Measurements from ENCODE around the gene DAPP1. TPM values are rescaled to one million over a fixed set of nuclear protein-coding genes. Genes with fewer than 3 reads are reported as not detected.

The DAPP1 gene
- total RNA-seq, 2 donors from 2014 or later, result 24.5 to 50.4 TPM

GRCh38 chr4:99915449-99915848, 98.8 kb downstream of the DAPP1 start:
- Mint-ChIP-seq H3K4me1 (peaks cover 15% of the 10 kb centered on the region), H3K27me3 (no peaks in the 10 kb centered on the region), H3K4me3 (no peak overlapping the region), H3K36me3 (ENCODE audit: low read depth) (peaks cover 8% of the 10 kb centered on the region), H3K27ac (peak overlapping the region; percentile 75)
- no peaks in the 10 kb centered on the region for H3K9me3 ChIP-seq (ENCODE audit: control insufficient read depth, low read length, poor library complexity, severe bottlenecking)
- peak; percentile 53 for ATAC-seq
- no peak for DNase-seq

GRCh38 chr4:99917575-99917974, 100.9 kb downstream of the DAPP1 start:
- no peaks in the 10 kb centered on the region for H3K9me3 ChIP-seq (ENCODE audit: control insufficient read depth, low read length, poor library complexity, severe bottlenecking)
- no peaks in the 10 kb centered on the region for H3K27me3 Mint-ChIP-seq
- peaks cover 8% of the 10 kb centered on the region for H3K36me3 Mint-ChIP-seq (ENCODE audit: low read depth)
- no peak for DNase-seq
- H3K4me1 Mint-ChIP-seq, result peaks cover 15% of the 10 kb centered on the region
- ATAC-seq, result no peak
- H3K4me3 Mint-ChIP-seq, result no peak overlapping the region
- no peak overlapping the region for H3K27ac Mint-ChIP-seq

- H3K4me1 Mint-ChIP-seq, result peaks cover 13% of the 10 kb centered on the region
- ATAC-seq, result no peak
- no peak overlapping the region for H3K4me3 Mint-ChIP-seq
- no peaks in the 10 kb centered on the region for H3K9me3 ChIP-seq (ENCODE audit: control insufficient read depth, low read length, poor library complexity, severe bottlenecking)
- H3K27ac Mint-ChIP-seq, result no peak overlapping the region
- DNase-seq, result no peak
- peaks cover 8% of the 10 kb centered on the region for H3K36me3 Mint-ChIP-seq (ENCODE audit: low read depth)
- no peaks in the 10 kb centered on the region for H3K27me3 Mint-ChIP-seq
Measured at GRCh38 chr4:99918656-99919055, 102.0 kb downstream of the DAPP1 start.

Other genes with a start within 250 kb of the DAPP1 start
- not detected for gene MTTP, start 242.0 kb upstream of the DAPP1 start, total RNA-seq
- not detected for gene C4orf54, start 159.0 kb upstream of the DAPP1 start, total RNA-seq
- 10 to 100 TPM; 17.9 to 22.4 TPM for gene LAMTOR3, start 77.6 kb downstream of the DAPP1 start, total RNA-seq
- 10 to 100 TPM; 52.1 to 58.7 TPM for gene DNAJB14, start 129.8 kb downstream of the DAPP1 start, total RNA-seq
- 100 to 1,000 TPM; 105 to 107 TPM for gene H2AZ1, start 133.4 kb downstream of the DAPP1 start, total RNA-seq